ENCODE data around the gene WFIKKN1.

The WFIKKN1 gene

DNA sequence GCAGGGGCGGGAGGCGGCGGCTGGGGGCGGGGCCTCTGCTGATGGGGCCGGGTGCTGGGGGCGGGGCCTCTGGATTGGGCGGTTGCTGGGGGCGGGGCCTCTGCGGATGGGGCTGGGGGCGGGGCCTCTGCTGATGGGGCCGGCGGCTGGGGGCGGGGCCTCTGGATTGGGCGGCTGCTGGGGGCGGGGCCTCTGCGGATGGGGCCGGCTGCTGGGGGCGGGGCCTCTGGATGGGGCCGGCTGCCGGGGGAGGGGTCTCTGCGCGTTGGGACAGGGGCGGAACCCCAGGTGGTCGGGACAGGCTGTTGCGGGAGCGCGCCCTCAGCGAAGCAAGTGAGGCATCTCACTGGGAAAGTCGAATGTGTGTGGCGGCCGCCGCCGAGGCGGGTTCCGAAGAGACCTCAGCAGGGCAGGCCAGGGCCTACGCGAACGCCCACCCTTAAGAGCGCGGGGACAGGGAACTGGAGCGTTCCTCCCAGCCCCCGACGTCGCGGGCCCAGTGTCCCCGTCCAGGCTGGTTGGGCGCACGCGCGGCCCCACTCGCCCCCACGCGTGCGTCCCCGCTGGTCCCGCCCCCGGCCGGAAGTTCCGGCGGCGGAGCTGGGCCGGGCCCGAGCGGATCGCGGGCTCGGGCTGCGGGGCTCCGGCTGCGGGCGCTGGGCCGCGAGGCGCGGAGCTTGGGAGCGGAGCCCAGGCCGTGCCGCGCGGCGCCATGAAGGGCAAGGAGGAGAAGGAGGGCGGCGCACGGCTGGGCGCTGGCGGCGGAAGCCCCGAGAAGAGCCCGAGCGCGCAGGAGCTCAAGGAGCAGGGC lies 49.2 kb downstream of the WFIKKN1 start, which contains the start of gene STUB1:
TSS of gene STUB1 (plus strand) at position 597 of the 811 bp plus-strand sequence. CDS start at position 713, 116 bp downstream.
- TF ChIP-seq, protein P1, sequence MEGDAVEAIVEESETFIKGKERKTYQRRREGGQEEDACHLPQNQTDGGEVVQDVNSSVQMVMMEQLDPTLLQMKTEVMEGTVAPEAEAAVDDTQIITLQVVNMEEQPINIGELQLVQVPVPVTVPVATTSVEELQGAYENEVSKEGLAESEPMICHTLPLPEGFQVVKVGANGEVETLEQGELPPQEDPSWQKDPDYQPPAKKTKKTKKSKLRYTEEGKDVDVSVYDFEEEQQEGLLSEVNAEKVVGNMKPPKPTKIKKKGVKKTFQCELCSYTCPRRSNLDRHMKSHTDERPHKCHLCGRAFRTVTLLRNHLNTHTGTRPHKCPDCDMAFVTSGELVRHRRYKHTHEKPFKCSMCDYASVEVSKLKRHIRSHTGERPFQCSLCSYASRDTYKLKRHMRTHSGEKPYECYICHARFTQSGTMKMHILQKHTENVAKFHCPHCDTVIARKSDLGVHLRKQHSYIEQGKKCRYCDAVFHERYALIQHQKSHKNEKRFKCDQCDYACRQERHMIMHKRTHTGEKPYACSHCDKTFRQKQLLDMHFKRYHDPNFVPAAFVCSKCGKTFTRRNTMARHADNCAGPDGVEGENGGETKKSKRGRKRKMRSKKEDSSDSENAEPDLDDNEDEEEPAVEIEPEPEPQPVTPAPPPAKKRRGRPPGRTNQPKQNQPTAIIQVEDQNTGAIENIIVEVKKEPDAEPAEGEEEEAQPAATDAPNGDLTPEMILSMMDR (IDR thresholded peaks at IDR 0.05; ENCODE audit: low read depth, low read length), result no peak
- H3K4me3 ChIP-seq (ENCODE audit: low read depth, low read length), result peak within 1 kb of the TSS; percentile 76
- peak within 1 kb of the TSS; percentile 92 for H3K27ac ChIP-seq
- peaks cover 34% of the 10 kb centered on the region for H3K36me3 ChIP-seq
- H3K27me3 ChIP-seq (ENCODE audit: insufficient read depth, low read depth, severe bottlenecking), result no peaks in the 10 kb centered on the region
- H3K9me3 ChIP-seq (ENCODE audit: severe bottlenecking), result no peaks in the 10 kb centered on the region
- DNase-seq, result peak; percentile 94

DNA sequence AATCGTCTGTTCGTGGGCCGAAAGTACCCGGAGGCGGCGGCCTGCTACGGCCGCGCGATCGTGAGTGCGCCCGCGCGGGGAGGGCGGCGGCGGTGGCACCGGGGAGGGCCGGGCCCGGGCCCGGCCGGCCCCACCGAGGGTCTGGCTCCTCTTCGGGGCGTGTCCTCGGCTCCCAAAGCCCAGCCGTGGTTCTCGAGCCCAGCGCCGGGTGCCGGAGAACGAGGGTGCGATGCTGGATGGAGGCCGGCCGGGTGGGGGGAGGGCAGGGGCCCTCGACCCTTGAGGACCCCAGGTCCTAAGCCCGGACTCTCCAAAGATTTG lies 49.8 kb downstream of the WFIKKN1 start:
- H3K27me3 ChIP-seq (ENCODE audit: insufficient read depth, low read depth, severe bottlenecking), result no peaks in the 10 kb centered on the region
- TF ChIP-seq, protein P1 (IDR thresholded peaks at IDR 0.05; ENCODE audit: low read depth, low read length), result no peak
- peak overlapping the region; percentile 76 for H3K4me3 ChIP-seq (ENCODE audit: low read depth, low read length)
- H3K9me3 ChIP-seq (ENCODE audit: severe bottlenecking), result no peaks in the 10 kb centered on the region
- peaks cover 39% of the 10 kb centered on the region for H3K36me3 ChIP-seq
- H3K27ac ChIP-seq, result peak overlapping the region; percentile 91
- no peak for DNase-seq

DNA sequence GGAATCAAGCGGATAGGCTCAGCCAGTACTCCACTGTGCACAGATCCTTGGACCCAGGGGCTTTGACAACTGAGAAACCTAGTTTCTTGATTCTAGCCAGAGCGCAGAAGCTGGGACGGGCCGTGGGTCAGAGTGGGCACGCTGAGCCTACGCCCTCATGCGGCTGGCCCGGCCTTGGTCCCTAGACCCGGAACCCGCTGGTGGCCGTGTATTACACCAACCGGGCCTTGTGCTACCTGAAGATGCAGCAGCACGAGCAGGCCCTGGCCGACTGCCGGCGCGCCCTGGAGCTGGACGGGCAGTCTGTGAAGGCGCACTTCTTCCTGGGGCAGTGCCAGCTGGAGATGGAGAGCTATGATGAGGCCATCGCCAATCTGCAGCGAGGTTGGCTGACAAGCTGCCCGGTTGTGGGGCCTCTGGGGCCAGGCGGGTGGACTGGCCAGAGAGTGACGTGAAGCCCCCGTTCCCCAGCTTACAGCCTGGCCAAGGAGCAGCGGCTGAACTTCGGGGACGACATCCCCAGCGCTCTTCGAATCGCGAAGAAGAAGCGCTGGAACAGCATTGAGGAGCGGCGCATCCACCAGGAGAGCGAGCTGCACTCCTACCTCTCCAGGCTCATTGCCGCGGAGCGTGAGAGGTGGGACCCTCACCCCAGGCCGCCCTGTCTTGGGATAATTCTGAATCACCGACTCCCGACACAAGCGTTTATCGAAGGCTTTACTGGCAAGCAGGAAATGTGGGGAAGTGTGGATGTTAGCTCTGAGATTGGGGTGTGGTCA lies 50.4 kb downstream of the WFIKKN1 start:
- H3K27ac ChIP-seq, result peak overlapping the region; percentile 91
- peak overlapping the region; percentile 76 for H3K4me3 ChIP-seq (ENCODE audit: low read depth, low read length)
- TF ChIP-seq, protein P1 (IDR thresholded peaks at IDR 0.05; ENCODE audit: low read depth, low read length), result peak; percentile 37; the same call in 1 of the 2 replicates
- DNase-seq, result peak; percentile 38
- no peaks in the 10 kb centered on the region for H3K9me3 ChIP-seq (ENCODE audit: severe bottlenecking)
- H3K36me3 ChIP-seq, result peaks cover 43% of the 10 kb centered on the region
- no peaks in the 10 kb centered on the region for H3K27me3 ChIP-seq (ENCODE audit: insufficient read depth, low read depth, severe bottlenecking)

DNA sequence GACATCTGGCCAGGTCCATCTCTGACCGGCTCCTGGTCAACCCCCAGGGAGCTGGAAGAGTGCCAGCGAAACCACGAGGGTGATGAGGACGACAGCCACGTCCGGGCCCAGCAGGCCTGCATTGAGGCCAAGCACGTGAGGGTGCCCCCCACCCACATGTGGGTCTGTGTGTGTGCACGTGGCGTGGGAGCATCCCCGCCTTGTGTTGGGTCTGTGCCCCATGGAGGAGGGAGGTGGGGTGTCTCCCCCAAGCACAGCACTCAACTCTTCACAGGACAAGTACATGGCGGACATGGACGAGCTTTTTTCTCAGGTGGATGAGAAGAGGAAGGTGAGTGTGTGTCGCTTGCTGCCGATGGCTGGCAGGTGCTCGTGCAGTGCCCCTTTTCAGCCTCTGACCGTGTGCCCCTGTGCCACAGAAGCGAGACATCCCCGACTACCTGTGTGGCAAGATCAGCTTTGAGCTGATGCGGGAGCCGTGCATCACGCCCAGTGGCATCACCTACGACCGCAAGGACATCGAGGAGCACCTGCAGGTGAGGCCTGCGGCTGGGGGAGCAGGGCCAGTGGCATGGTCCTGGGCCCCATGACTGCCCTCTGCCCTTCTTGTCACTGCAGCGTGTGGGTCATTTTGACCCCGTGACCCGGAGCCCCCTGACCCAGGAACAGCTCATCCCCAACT lies 51.1 kb downstream of the WFIKKN1 start:
- Histone ChIP-seq H3K27me3 (ENCODE audit: insufficient read depth, low read depth, severe bottlenecking) (no peaks in the 10 kb centered on the region), H3K36me3 (peaks cover 51% of the 10 kb centered on the region), H3K27ac (no peak overlapping the region; the same call in 1 of the 2 replicates), H3K9me3 (ENCODE audit: severe bottlenecking) (no peaks in the 10 kb centered on the region), H3K4me3 (ENCODE audit: low read depth, low read length) (no peak overlapping the region)
- DNase-seq, result no peak
- TF ChIP-seq, protein P1 (IDR thresholded peaks at IDR 0.05; ENCODE audit: low read depth, low read length), result no peak

DNA sequence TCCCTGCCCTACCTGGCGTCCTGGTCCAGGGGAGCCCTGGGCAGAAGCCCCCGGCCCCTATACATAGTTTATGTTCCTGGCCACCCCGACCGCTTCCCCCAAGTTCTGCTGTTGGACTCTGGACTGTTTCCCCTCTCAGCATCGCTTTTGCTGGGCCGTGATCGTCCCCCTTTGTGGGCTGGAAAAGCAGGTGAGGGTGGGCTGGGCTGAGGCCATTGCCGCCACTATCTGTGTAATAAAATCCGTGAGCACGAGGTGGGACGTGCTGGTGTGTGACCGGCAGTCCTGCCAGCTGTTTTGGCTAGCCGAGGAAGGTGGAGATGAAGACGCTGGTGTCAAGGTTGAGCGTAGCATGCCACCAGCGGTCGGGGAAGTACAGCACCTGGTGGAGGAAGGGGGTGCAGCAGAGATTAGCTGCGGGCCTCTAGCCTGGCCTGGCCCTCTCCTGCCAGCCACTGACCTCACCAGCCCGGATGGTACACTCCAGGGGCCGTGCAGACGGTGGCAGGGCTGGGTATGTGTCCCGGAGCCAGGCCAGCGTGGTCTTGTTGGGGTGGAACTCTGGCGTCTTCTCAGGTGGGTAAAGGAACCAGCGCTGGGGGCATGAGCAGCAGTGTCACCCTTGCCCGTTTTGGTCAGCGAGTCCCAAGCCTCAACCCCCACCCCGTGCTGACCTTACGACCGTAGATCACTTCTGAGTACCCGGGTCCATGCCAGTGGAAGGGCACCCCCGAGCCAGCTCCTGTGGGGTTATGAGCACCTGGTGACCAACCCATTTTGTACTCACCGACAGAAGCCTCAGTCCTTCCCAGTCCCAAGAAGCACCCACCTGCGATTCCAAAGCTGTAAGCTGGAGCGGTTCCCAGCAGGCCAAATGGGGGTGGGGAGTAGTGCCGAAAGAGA lies 52.0 kb downstream of the WFIKKN1 start:
- TF ChIP-seq, protein P1 (IDR thresholded peaks at IDR 0.05; ENCODE audit: low read depth, low read length), result no peak
- DNase-seq, result no peak
- Histone ChIP-seq H3K4me3 (ENCODE audit: low read depth, low read length) (no peak overlapping the region), H3K36me3 (peaks cover 59% of the 10 kb centered on the region), H3K9me3 (ENCODE audit: severe bottlenecking) (no peaks in the 10 kb centered on the region), H3K27me3 (ENCODE audit: insufficient read depth, low read depth, severe bottlenecking) (no peaks in the 10 kb centered on the region), H3K27ac (no peak overlapping the region; the same call in 1 of the 2 replicates)

Measured in WERI-Rb-1 (cell line).